A673 (cell line): Measurements from ENCODE around the gene FAM8A1.

ENCODE experiments used
- CTCF ChIP-seq: fragments of 300-800, 200-600 bp; sonication (generic); conservative IDR thresholded peaks from 2 replicates; pipeline ENCODE4 v1.5.1; 2017; ENCODE audit warnings: low read depth, mild to moderate bottlenecking, antibody characterized with exemption, low read length, moderate library complexity, mixed read lengths
- EZH2 ChIP-seq: fragments of 200-600 bp; sonication (generic); IDR thresholded peaks from 2 replicates; pipeline ENCODE4 v1.6.1; 2017; ENCODE audit warnings: borderline replicate concordance, low read depth, mild to moderate bottlenecking, mixed read lengths, antibody characterized with exemption, low read length; ENCODE audit not compliant: poor library complexity, severe bottlenecking

GRCh38 chr6:17612048-17612447, 11.9 kb downstream of the FAM8A1 start:
- TF ChIP-seq CTCF (no peak), EZH2 (no peak)
